GM19043 (cell line): ENCODE data around the gene CCDC183.
"Not testable (repeated sequence)": the region's sequence is repeated elsewhere in the genome, so short reads cannot be mapped to it uniquely, and the experiment has no call there.

ENCODE experiments used
- ATAC-seq: cut with Tn5 transposase; IDR thresholded peaks from one replicate; pipeline ENCODE4 v1.9.1; 2021; ENCODE audit warnings: low read depth; ENCODE audit not compliant: unreplicated experiment

The CCDC183 gene

GRCh38 chr9:136796238-136796774 lies at the start of gene CCDC183:
Gene CCDC183, plus strand, starts transcription at chr9:136796338. Its CDS starts 60 bp downstream, at chr9:136796398.
- ATAC-seq = no peak

GRCh38 chr9:136746621-136747020 lies 49.5 kb upstream of the CCDC183 start:
- ATAC-seq = no peak

GRCh38 chr9:136747161-136748060 lies 48.7 kb upstream of the CCDC183 start:
- no peak for ATAC-seq

GRCh38 chr9:136748201-136748600 lies 47.9 kb upstream of the CCDC183 start, which contains the start of gene LCN6:
Gene LCN6, minus strand, starts transcription at chr9:136748525. Its CDS starts 42 bp downstream, at chr9:136748483.
- ATAC-seq = no peak

GRCh38 chr9:136748666-136749611 lies 47.2 kb upstream of the CCDC183 start:
- no peak for ATAC-seq

- ATAC-seq = no peak
Measured at GRCh38 chr9:136750526-136750925, 45.6 kb upstream of the CCDC183 start.

- no peak for ATAC-seq
Measured at GRCh38 chr9:136751244-136751643, 44.9 kb upstream of the CCDC183 start.

- no peak for ATAC-seq
Measured at GRCh38 chr9:136751814-136752213, 44.3 kb upstream of the CCDC183 start.

GRCh38 chr9:136753371-136754058 lies 42.6 kb upstream of the CCDC183 start:
- ATAC-seq = no peak

- ATAC-seq = no peak
Measured at GRCh38 chr9:136754059-136754572, 42.0 kb upstream of the CCDC183 start.

- ATAC-seq = no peak
Measured at GRCh38 chr9:136754626-136755301, 41.4 kb upstream of the CCDC183 start.

- ATAC-seq = not testable (repeated sequence)
Measured at GRCh38 chr9:136755302-136756133, 40.6 kb upstream of the CCDC183 start.

GRCh38 chr9:136756134-136756438 lies 40.1 kb upstream of the CCDC183 start:
- no peak for ATAC-seq

GRCh38 chr9:136756836-136757235 lies 39.3 kb upstream of the CCDC183 start:
- ATAC-seq = no peak

- ATAC-seq = no peak
Measured at GRCh38 chr9:136757328-136757727, 38.8 kb upstream of the CCDC183 start.

GRCh38 chr9:136757751-136758140 lies 38.4 kb upstream of the CCDC183 start:
- ATAC-seq = no peak

GRCh38 chr9:136759001-136759400 lies 37.1 kb upstream of the CCDC183 start:
- no peak for ATAC-seq

GRCh38 chr9:136759436-136760325 lies 36.5 kb upstream of the CCDC183 start:
- ATAC-seq = no peak
